ENCODE measurements around the gene NCCRP1. TPM values are rescaled to one million over a fixed set of nuclear protein-coding genes. Genes with fewer than 3 reads are reported as not detected.

Gene NCCRP1
- total RNA-seq, 4 donors from 2014 or later = 367 to 798 (median 407) TPM

GRCh38 chr19:39230096-39230764, 33.5 kb downstream of the NCCRP1 start:
- 70 to 86% methylated on average over 2 of the region's 2 CpGs for WGBS, 2 donors
- no peak for DNase-seq (ENCODE audit: low spot score in 2 of 2)
- intact Hi-C loops (cut with DNase I; ENCODE audit: low total_unique reads) = no loop called here
- H3K4me3 ChIP-seq (ENCODE audit: low read depth, poor library complexity, severe bottlenecking) = no peak overlapping the region
- no peak for TF ChIP-seq POLR2A (IDR thresholded peaks at IDR 0.05)
- TF ChIP-seq CTCF (IDR thresholded peaks at IDR 0.05) = no peak

- intact Hi-C loops (cut with DNase I; ENCODE audit: low total_unique reads) = no loop called here
- WGBS, 2 donors = 78 to 91% methylated on average over 5 of the region's 5 CpGs
- no peak for DNase-seq (ENCODE audit: low spot score in 2 of 2)
- no peak for TF ChIP-seq CTCF (IDR thresholded peaks at IDR 0.05)
- no peak for TF ChIP-seq POLR2A (IDR thresholded peaks at IDR 0.05)
- no peak overlapping the region for H3K4me3 ChIP-seq (ENCODE audit: low read depth, poor library complexity, severe bottlenecking)
Measured at GRCh38 chr19:39232708-39233107, 35.9 kb downstream of the NCCRP1 start.

GRCh38 chr19:39236527-39236926, 39.8 kb downstream of the NCCRP1 start:
- no peak overlapping the region for H3K4me3 ChIP-seq (ENCODE audit: low read depth, poor library complexity, severe bottlenecking)
- intact Hi-C loops (cut with DNase I; ENCODE audit: low total_unique reads) = no loop called here
- no peak for DNase-seq (ENCODE audit: low spot score in 2 of 2)
- TF ChIP-seq POLR2A (IDR thresholded peaks at IDR 0.05) (no peak), CTCF (IDR thresholded peaks at IDR 0.05) (no peak)
- 64 to 70% methylated on average over 10 to 12 of the region's 12 CpGs for WGBS, 2 donors

GRCh38 chr19:39237200-39238184, 40.7 kb downstream of the NCCRP1 start:
- intact Hi-C loops (cut with DNase I; ENCODE audit: low total_unique reads) = no loop called here
- peak in 1 of 2 donors; percentile 85 for DNase-seq (ENCODE audit: low spot score in 2 of 2)
- 37 to 39% methylated on average over 22 of the region's 22 CpGs for WGBS, 2 donors

GRCh38 chr19:39238209-39238608, 41.4 kb downstream of the NCCRP1 start:
- no peak overlapping the region for H3K4me3 ChIP-seq (ENCODE audit: low read depth, poor library complexity, severe bottlenecking)
- intact Hi-C loops (cut with DNase I; ENCODE audit: low total_unique reads) = no loop called here
- DNase-seq (ENCODE audit: low spot score in 2 of 2) = no peak
- TF ChIP-seq POLR2A (IDR thresholded peaks at IDR 0.05) (no peak), CTCF (IDR thresholded peaks at IDR 0.05) (no peak)
- 78 to 82% methylated on average over 6 of the region's 6 CpGs for WGBS, 2 donors

More at GRCh38 chr19:39237200-39238184, 40.7 kb downstream of the NCCRP1 start:
- TF ChIP-seq POLR2A (IDR thresholded peaks at IDR 0.05) (no peak), CTCF (IDR thresholded peaks at IDR 0.05) (no peak)
- H3K4me3 ChIP-seq (ENCODE audit: low read depth, poor library complexity, severe bottlenecking) = no peak overlapping the region
